A549 treated with AZD9567 at 1 μM for 4 hours (cell line): Measurements from ENCODE around the gene GALNTL6. TPM values are rescaled to one million over a fixed set of nuclear protein-coding genes. Genes with fewer than 3 reads are reported as not detected.

Source experiments
- total RNA-seq: library from RNA; stranded (reverse); fragments of 200-300 nt; extraction: Qiagen RNA extraction; gene quantifications from 5 replicates; pipeline ENCODE4 v1.2.3, GENCODE V29; 2022; ENCODE audit not compliant: insufficient read depth

The GALNTL6 gene
- 0.04 to 0.07 TPM in 2 of 5 replicates, not detected in the others for total RNA-seq

DNA sequence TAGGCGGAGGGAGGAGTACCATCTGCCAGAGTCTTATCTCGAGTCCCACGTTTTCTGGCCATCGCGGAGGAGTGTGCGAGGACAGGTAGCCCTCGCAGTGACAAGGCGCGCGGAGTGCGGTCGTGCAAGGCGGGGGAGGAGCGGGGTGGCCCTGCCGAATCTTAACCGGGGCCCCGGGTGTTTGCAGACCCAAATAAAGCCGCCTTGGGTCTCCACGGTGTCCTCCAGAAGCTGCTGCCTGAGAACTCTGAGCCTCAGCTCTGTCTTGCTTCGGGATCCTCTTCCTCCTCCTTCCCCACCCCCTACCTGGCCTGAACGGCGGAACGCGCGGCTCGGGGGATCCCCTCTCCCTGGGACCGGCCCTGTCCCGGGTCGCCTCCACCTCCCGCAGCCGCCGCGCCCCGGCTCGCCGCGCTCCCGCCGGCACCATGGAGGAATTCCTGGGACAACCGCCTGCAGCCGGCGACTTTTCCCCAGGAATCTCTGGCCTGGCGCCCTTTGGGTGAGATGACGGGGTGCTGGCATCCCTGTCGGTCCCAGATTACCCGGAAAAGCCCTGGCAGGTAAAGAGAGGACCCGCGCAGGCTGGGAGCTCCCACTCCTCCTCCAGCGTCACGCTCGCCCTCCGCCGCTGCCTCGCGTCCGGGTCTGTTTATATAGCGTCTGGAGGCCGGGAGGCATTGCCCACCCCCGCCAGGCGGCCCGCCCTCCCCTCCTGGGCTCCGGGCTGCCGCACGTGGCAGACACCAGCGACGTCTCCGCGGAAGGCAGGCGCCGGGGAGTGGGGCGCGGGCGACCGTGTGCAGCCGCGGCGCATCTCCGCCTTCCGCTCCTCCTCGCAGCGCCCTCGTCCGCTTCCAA, at the start of gene GALNTL6:
Gene GALNTL6, plus strand, starts transcription at position 740 of the 861 bp plus-strand sequence.

